NCI-H526 (cell line): ENCODE data around the gene HDAC6.
A peak's percentile ranks its signal among the peaks of the same experiment; 100 is the strongest.

Experiments
- DNase-seq, 2 experiments: peaks; one replicate each; lab custom pipeline; 2025; lab: John Stamatoyannopoulos, UW

Gene HDAC6

GRCh38 chrX:48801280-48802088, at the start of gene HDAC6:
Gene HDAC6 (plus strand): TSS chrX:48802067. CDS start chrX:48802693, 626 bp downstream.
- peak; percentile 98 for DNase-seq

- no peak for DNase-seq
These were observed 49.4 kb upstream of the HDAC6 start for GRCh38 chrX:48752498-48752897.

DNA sequence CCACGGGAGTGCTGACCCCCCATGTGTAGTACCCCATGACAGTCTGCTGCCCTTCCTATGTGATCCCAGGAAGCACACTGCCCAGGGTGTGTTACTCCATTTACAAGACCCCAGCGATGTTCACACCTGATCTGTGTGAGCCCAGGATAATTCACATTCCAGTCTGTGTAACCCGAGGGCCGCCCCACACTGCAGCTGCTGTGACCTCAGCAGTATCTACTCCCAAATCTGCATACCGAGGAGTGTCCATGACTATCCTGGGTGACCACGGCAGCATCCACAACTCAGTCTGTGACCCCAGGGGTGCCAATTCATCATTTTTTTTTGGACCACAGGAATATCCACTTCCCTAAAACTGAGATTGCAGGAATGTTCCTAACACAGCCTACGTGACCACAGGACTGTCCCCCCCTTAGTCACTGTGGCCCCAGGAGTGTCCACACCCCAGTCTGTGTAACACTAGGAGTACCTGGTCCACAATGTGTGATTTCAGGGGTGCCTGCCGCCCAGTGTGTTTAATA, 48.1 kb upstream of the HDAC6 start:
- DNase-seq: no peak

GRCh38 chrX:48754238-48754637, 47.6 kb upstream of the HDAC6 start:
- DNase-seq: no peak

- peak; percentile 51 to 78 for DNase-seq
These were observed 40.0 kb upstream of the HDAC6 start, which contains the start of gene GLOD5 for GRCh38 chrX:48761674-48762471. Gene GLOD5 (plus strand): TSS chrX:48761747. CDS start chrX:48761791, 44 bp downstream.

DNA sequence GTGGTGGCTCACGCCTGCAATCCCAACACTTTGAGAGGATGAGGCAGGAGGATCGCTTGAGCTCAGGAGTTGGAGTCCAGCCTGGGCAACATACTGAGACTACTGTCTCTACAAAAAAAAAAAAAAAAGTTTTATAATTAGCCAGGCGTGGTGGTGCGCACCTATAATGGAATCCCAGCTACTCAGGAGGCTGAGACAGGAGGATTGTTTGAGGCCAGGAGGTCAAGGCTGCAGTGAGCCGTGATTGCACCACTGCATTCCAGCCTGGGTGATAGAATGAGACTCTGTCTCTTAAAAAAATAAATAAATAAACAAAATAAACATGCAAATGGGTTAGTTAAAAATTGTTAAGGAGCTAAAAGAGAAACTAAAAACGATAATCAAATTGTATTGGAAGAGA, 32.6 kb upstream of the HDAC6 start:
- DNase-seq: no peak

DNA sequence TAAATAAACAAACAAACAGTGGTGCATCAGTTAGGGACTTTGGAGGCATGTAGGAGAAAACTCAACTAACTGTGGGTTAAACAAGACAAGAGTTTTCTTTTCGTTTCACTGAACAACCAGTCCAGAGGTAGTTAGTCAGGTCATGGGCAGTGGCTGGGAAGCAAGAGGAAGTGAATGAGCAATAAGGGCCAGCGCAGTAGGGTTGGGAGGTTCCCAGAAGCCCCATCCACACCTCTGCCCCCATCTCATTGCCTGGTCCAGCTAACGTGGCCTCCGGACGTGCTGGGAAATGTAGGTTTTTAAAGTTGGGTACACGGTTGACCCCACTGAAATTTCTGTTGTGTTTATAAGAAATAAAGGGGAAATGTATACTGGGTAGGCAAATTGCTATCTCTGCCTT, 31.6 kb upstream of the HDAC6 start:
- DNase-seq: no peak

GRCh38 chrX:48772602-48773001, 29.3 kb upstream of the HDAC6 start:
- DNase-seq: no peak

DNA sequence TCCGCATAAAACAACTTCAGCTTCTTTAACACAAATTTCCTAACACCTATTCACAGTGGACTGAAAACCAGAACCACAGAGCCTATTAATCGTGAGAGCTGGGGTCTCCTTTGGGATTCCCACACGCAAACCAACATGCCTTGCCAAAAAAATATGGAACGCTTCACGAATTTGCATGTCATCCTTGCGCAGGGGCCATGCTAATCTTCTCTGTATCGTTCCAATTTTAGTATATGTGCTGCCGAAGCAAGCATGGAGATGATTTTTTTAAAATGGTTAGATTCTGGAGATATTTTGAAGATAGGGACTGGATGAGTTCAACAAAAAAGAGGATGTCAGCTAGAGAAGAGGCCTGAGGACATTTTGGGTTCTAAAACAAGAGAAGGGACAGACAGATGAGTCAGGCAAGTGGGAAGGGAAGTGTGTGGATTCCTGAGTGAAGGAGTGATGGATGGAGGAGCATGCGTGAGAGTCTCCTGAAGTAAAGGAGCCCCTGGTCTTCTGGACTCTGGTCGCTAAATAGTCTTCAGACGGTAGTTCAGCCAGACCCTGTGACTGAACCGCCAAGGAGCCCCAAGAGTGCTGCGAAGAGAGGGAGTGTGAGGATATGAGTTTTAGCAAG, 24.9 kb upstream of the HDAC6 start:
- no peak for DNase-seq

- DNase-seq: no peak
These were observed 22.5 kb upstream of the HDAC6 start for GRCh38 chrX:48779399-48779798.

DNA sequence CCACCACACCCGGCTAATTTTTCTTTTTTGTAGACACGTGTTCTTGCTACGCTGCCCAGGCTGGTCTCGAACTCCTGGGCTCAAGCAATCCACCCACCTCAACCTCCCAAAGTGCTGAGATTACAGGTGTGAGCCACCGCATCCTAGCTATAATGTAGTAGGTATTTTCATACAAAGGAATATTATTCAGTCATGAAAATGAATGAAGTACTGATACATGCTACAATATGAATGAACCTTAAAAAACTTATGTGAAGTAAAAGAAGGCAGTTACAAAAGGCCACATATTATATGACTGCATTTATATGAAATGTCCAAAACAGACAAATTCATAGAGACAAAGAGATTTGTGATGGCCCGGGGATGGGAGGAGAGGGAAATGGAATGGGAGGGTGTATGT, 20.2 kb upstream of the HDAC6 start:
- no peak for DNase-seq

GRCh38 chrX:48782216-48782615, 19.7 kb upstream of the HDAC6 start:
- DNase-seq: no peak

DNA sequence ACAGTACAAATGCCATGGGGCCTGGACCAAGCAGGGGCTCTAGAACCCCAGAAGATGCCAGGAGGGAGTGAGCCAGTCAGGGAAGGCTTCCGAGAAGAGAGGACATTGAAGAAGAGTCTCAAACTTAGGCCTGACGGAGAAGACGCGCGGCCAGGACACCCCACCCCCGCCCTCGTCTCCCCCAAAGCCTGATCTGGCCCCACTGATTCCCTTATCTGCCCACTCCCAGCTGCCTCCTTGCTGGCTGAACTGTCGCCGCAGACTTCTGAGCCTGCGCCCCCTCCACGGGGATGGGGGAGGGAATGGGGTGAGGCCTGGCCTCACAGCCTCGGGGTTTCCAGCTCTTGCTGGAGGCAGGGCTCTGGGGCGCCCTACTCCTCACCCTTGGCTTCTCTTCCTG, 19.1 kb upstream of the HDAC6 start:
- DNase-seq: no peak

- no peak for DNase-seq
These were observed 17.1 kb upstream of the HDAC6 start for GRCh38 chrX:48784726-48785125.

- no peak for DNase-seq
These were observed 16.7 kb upstream of the HDAC6 start for GRCh38 chrX:48785186-48785539.

- DNase-seq: no peak
These were observed 16.2 kb upstream of the HDAC6 start for GRCh38 chrX:48785540-48786214.

DNA sequence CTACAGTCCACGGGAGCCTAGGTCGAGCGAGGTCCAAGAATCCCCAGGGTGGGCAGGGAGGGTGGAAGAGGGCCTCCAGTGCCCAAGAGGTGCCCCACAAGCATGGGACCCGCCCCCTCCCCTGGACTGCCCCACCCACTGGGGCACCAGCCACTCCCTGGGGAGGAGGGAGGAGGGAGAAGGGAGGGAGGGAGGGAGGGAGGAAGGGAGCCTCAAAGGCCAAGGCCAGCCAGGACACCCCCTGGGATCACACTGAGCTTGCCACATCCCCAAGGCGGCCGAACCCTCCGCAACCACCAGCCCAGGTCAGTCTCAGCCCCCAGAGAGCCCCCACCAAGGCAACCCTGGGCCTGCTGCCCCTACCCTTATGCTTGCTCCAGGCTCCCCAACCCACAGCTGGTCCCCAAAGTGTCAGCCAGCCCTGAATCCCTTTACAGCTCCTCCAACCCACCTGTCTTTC, 15.5 kb upstream of the HDAC6 start, which contains the start of gene GATA1:
GATA1 (plus strand) TSS at position 250 of the 460 bp plus-strand sequence. CDS start 4,520 bp downstream, outside the sequence.
- no peak for DNase-seq

GRCh38 chrX:48786825-48787504, 14.9 kb upstream of the HDAC6 start:
- DNase-seq: no peak

DNA sequence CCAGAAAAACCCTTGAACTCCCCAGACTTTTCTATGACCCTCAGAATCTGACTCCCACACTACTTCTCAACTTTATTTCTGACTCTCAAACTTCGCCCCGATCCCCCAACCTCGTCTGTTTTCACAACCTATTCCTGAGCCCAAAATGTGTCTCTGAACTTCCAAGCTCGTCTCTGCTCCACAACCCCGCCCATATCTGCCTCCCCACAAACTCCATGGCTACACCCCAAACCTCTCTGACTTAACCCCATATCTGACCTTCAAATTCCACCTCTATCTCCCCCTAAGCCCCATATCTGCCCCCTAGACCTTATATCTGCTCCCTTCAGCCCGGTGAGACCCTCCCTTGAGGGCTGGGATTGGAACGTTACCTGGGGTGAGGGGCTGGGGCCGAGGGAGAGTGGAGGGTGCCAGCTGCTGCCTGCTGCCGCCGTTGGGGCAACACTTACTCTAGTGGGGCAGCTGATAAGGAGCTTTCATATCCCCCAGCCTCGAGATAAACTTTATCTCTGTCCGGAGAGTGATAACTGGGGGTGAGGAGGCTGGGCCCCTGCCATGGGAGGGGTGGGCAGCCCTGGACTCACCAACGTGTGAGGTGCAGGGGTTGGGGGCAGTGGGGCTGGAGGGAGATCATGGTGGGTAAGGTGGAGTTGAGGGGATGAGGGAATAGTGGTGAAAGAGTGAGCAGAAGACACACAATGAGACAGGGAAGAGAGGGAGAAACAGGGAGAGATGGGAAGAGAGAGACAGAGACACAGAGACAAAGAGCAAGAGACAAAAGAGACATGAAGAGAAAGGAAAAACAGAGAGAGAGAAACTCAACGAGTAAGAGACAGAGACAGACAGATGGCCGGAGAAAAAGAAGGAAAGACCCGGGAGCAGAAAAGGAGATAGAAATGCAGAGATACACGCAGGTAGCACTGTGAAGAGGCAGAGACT, 14.1 kb upstream of the HDAC6 start:
- no peak for DNase-seq
